ENCODE data around the gene RHBDL2. TPM values are rescaled to one million over a fixed set of nuclear protein-coding genes. Genes with fewer than 3 reads are reported as not detected.

The RHBDL2 gene
- total and polyA plus RNA-seq, 9 of the 15 experiments (the other 6 are each of a cell fraction or from before 2014, with no cell fraction given): not detected

DNA sequence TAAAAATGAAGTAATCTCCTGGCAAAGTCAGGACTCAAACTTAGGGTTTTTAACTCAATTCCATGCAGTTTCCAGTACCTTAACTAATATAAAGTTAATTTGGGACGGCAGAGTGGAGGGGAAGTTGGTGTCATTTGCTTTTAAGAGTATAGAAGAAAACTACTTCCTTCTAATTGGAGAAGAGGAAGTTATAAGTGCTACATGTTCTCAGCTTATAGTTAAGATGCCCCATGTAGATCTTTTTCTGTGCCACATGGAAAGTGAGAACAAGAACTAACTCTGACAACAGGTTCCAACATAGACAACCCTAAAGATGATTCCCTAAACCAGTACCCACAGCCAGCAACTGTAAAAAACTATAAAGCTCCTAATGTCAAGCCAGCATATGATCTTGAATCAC lies 93.6 kb downstream of the RHBDL2 start:
- ATAC-seq (no peak), DNase-seq (ENCODE audit: extremely low read depth in 1 of 4, low spot score in 3 of 4) (no peak), FAIRE-seq (no peak)
- 45% methylated on average over 1 of the region's 1 CpG for WGBS (ENCODE audit: insufficient coverage, low coverage, missing lambda C conversion rate)
- Histone ChIP-seq H3K4me2 (ENCODE audit: insufficient read depth, low read length) (no peak overlapping the region), H3K9me3 (replicated peaks; ENCODE audit: control insufficient read depth, insufficient read depth, low read depth, low read length) (no peaks in the 10 kb centered on the region), H3K36me3 (ENCODE audit: control insufficient read depth, insufficient read depth, low read length) (peaks cover 67% of the 10 kb centered on the region), H3K4me1 (replicated peaks in 1 of 2; ENCODE audit: control insufficient read depth in 2 of 2, insufficient read depth in 2 of 2, low read length in 2 of 2) (no peaks in the 10 kb centered on the region), H3K4me3 (no peak overlapping the region), H3K9me1 (ENCODE audit: control insufficient read depth, insufficient read depth, low read length) (no peaks in the 10 kb centered on the region), H3K27ac (ENCODE audit: extremely low read depth, low read depth, low read length) (no peak overlapping the region), H4K20me1 (replicated peaks; ENCODE audit: control insufficient read depth, insufficient read depth, low read length) (no peaks in the 10 kb centered on the region; the same call in 1 of the 2 replicates), H3K27me3 (ENCODE audit: control insufficient read depth in 2 of 2, insufficient read depth in 2 of 2, low read length in 2 of 2) (no peaks in the 10 kb centered on the region), H3K79me2 (ENCODE audit: control insufficient read depth, insufficient read depth, low read length) (no peaks in the 10 kb centered on the region), H3K9ac (ENCODE audit: insufficient read depth in 1 of 2, low read depth in 2 of 2, low read length in 2 of 2) (no peak overlapping the region), H2AFZ (ENCODE audit: low read depth, low read length) (no peak overlapping the region)
- in situ Hi-C loops (cut with MboI): no loop called here
- no peak for TF ChIP-seq ZZZ3 (IDR thresholded peaks at IDR 0.05)
- no peak for TF ChIP-seq PHF8 (IDR thresholded peaks at IDR 0.05; ENCODE audit: borderline replicate concordance, low read length)
- no peak for TF ChIP-seq ZNF282 (CRISPR knock-in tag; IDR thresholded peaks at IDR 0.05)
- TF ChIP-seq MYBL2 (IDR thresholded peaks at IDR 0.05; ENCODE audit: low read depth): no peak
- TF ChIP-seq MYBL2 (CRISPR knock-in tag; IDR thresholded peaks at IDR 0.05; ENCODE audit: borderline replicate concordance): no peak
- no peak for TF ChIP-seq ZSCAN32 (CRISPR knock-in tag; IDR thresholded peaks at IDR 0.05)
- TF ChIP-seq PPARD (CRISPR knock-in tag; IDR thresholded peaks at IDR 0.05): no peak
- TF ChIP-seq, protein P1, sequence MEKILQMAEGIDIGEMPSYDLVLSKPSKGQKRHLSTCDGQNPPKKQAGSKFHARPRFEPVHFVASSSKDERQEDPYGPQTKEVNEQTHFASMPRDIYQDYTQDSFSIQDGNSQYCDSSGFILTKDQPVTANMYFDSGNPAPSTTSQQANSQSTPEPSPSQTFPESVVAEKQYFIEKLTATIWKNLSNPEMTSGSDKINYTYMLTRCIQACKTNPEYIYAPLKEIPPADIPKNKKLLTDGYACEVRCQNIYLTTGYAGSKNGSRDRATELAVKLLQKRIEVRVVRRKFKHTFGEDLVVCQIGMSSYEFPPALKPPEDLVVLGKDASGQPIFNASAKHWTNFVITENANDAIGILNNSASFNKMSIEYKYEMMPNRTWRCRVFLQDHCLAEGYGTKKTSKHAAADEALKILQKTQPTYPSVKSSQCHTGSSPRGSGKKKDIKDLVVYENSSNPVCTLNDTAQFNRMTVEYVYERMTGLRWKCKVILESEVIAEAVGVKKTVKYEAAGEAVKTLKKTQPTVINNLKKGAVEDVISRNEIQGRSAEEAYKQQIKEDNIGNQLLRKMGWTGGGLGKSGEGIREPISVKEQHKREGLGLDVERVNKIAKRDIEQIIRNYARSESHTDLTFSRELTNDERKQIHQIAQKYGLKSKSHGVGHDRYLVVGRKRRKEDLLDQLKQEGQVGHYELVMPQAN (IDR thresholded peaks at IDR 0.05; ENCODE audit: borderline replicate concordance): no peak
- TF ChIP-seq TEAD2 (tag; IDR thresholded peaks at IDR 0.05): no peak
- no peak for TF ChIP-seq ETS2 (tag; IDR thresholded peaks at IDR 0.05; ENCODE audit: borderline replicate concordance, poor library complexity, severe bottlenecking)
- TF ChIP-seq, protein P2, sequence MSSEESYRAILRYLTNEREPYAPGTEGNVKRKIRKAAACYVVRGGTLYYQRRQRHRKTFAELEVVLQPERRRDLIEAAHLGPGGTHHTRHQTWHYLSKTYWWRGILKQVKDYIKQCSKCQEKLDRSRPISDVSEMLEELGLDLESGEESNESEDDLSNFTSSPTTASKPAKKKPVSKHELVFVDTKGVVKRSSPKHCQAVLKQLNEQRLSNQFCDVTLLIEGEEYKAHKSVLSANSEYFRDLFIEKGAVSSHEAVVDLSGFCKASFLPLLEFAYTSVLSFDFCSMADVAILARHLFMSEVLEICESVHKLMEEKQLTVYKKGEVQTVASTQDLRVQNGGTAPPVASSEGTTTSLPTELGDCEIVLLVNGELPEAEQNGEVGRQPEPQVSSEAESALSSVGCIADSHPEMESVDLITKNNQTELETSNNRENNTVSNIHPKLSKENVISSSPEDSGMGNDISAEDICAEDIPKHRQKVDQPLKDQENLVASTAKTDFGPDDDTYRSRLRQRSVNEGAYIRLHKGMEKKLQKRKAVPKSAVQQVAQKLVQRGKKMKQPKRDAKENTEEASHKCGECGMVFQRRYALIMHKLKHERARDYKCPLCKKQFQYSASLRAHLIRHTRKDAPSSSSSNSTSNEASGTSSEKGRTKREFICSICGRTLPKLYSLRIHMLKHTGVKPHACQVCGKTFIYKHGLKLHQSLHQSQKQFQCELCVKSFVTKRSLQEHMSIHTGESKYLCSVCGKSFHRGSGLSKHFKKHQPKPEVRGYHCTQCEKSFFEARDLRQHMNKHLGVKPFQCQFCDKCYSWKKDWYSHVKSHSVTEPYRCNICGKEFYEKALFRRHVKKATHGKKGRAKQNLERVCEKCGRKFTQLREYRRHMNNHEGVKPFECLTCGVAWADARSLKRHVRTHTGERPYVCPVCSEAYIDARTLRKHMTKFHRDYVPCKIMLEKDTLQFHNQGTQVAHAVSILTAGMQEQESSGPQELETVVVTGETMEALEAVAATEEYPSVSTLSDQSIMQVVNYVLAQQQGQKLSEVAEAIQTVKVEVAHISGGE (CRISPR knock-in tag; IDR thresholded peaks at IDR 0.05): no peak
- TF ChIP-seq LCOR (CRISPR knock-in tag; IDR thresholded peaks at IDR 0.05): no peak
- no peak for TF ChIP-seq POLR2H (tag; IDR thresholded peaks at IDR 0.05; ENCODE audit: low read depth)
- TF ChIP-seq ZNF695 (CRISPR knock-in tag; IDR thresholded peaks at IDR 0.05): no peak
- TF ChIP-seq, protein P3, sequence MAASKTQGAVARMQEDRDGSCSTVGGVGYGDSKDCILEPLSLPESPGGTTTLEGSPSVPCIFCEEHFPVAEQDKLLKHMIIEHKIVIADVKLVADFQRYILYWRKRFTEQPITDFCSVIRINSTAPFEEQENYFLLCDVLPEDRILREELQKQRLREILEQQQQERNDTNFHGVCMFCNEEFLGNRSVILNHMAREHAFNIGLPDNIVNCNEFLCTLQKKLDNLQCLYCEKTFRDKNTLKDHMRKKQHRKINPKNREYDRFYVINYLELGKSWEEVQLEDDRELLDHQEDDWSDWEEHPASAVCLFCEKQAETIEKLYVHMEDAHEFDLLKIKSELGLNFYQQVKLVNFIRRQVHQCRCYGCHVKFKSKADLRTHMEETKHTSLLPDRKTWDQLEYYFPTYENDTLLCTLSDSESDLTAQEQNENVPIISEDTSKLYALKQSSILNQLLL (CRISPR knock-in tag; IDR thresholded peaks at IDR 0.05; ENCODE audit: borderline replicate concordance): no peak
- TF ChIP-seq SMC3 (conservative IDR thresholded peaks at IDR 0.05; ENCODE audit: insufficient read depth, low read depth, low read length): no peak
- intact Hi-C loops (cut with micrococcal nuclease): loop anchor here (5.0 kb wide), 1 partner anchor 244 kb away; no protein-coding TSS in a partner anchor
- ChIA-PET CTCF (ENCODE audit: low intra/inter-chr PET ratio) (no interaction called here), POLR2A (interaction anchor here (0.8 to 4.2 kb wide), 3 partner anchors 10 to 147 kb away, joined by 3 to 22 read pairs (median 3); partner anchors contain the start of gene RRAGC)
- no TSS peak for BruUV-seq (replicated peaks)

Data from K562 (cell line).